ENCODE data around the gene THBS2.

- TF ChIP-seq POLR2A (IDR thresholded peaks at IDR 0.05) = no peak
- TF ChIP-seq CTCF (IDR thresholded peaks at IDR 0.05) = no peak
Measured at GRCh38 chr6:169198885-169199284, 54.8 kb downstream of the THBS2 start.

Data from thyroid gland (tissue), 4 donors.